Stimulated activated naive CD4-positive, alpha-beta T cell treated with Interleukin-2 at 50 U/mL for 16 hours (primary cell): ENCODE results near the gene PTGR2.
"Not testable (repeated sequence)": the region's sequence is repeated elsewhere in the genome, so short reads cannot be mapped to it uniquely, and the experiment has no call there.

Experiments
- DNase-seq: peaks from one replicate; lab custom pipeline; 2025; lab: John Stamatoyannopoulos, UW

PTGR2 gene

GRCh38 chr14:73851567-73852382, at the start of gene PTGR2:
Gene PTGR2, plus strand, starts transcription at chr14:73851831. Its CDS starts 7,032 bp downstream, at chr14:73858863.
- peak; percentile 88 for DNase-seq

- no peak for DNase-seq
Observed at GRCh38 chr14:73802431-73803188, 49.0 kb upstream of the PTGR2 start.

DNA sequence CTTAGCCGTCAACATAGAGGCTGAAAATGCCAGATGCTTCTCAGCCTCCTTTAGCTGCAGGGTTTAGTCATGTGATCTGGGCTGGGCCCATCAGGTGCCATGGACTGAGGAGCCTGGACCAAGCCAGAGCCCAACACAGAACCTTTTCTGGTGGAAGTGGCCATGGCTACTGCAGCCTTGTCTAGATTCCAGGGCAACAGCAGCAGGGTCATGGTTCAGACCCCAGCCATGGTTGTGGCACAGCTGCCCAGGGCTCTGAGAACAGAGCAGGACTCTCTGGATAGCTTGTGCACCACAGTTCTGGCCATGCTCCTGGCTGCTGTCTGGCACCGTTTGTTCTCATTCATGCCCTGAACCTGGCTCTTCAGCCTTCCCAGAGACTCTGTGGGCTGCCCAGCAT, 47.0 kb upstream of the PTGR2 start:
- no peak for DNase-seq

GRCh38 chr14:73807457-73807856, 44.2 kb upstream of the PTGR2 start:
- no peak for DNase-seq

- DNase-seq = no peak
Observed at GRCh38 chr14:73809391-73809790, 42.2 kb upstream of the PTGR2 start.

- no peak for DNase-seq
Observed at GRCh38 chr14:73810478-73811163, 41.0 kb upstream of the PTGR2 start.

GRCh38 chr14:73811164-73811503, 40.5 kb upstream of the PTGR2 start:
- no peak for DNase-seq

DNA sequence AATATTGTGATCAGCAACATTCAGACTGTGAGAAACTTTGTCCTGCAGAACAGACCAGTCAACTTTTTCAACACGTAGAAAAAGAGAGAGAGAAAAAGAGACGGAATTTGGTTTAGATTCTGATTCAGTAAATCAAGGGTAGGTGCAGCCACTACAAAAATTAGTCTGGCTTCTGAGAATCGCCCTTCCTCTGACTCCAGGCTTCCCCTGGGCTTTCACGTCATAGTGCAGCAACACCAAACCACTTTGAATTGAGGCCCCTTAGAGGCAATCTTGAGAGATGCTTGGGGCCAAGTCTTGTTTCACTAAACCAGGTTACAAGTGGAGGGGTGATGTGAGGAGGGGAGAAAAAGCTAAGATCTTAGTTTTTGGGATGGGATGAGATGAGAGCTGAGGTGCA, 37.5 kb upstream of the PTGR2 start:
- DNase-seq = no peak

DNA sequence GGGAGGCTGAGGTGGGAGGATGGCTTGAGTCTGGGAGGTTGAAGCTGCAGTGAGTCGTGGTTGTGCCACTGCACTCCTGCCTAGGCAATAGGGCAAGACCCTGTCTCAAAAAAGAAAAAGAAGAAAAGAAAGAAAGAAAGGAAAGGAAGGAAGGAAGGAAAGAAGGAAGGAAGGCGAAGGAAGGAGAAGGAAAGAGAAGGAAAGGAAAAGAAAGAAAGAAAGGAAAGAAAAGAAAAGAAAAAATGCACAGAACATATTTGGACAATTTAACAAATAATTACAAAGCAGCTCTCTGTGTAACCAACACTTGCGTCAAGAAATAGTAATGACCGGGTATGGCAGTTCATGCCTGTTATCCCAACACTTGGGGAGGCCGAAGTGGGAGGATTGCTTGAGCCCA, 35.8 kb upstream of the PTGR2 start:
- no peak for DNase-seq

GRCh38 chr14:73816393-73816816, 35.2 kb upstream of the PTGR2 start:
- no peak for DNase-seq

DNA sequence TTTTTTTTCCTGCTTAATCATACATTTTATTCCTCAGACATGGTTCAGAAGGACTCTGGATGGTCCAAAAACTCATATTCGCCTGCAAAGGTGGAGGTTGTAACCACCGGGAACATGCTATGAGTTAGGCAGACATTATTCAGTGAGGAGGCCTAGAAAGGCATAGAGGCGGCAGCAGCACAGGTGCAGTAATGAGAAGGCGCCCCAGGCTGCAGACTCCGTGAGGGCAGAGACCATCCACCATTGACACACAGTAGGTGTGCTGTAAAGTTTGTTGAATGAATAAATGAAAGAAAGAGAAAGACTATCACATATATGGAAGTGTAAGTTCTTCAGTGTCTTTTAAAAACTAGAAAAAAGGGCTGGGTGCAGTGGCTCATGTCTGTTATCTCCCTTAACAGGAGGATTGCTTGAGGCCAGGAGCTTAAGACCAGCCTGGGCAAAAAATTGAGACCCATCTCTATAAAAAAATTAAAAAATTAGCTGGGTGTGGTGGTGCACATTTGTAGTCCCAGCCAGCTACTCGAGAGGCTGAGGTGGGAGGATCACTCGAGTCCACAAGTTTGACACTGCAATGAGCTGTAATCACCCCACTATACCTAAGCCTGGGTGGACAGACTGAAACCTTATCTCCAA, 34.5 kb upstream of the PTGR2 start:
- no peak for DNase-seq

- DNase-seq = no peak
Observed at GRCh38 chr14:73818821-73819220, 32.8 kb upstream of the PTGR2 start.

GRCh38 chr14:73820631-73821030, 31.0 kb upstream of the PTGR2 start:
- no peak for DNase-seq

GRCh38 chr14:73823339-73823885, 28.2 kb upstream of the PTGR2 start:
- DNase-seq = no peak

- no peak for DNase-seq
Observed at GRCh38 chr14:73824127-73824526, 27.5 kb upstream of the PTGR2 start.

- no peak for DNase-seq
Observed at GRCh38 chr14:73824536-73824935, 27.1 kb upstream of the PTGR2 start.

DNA sequence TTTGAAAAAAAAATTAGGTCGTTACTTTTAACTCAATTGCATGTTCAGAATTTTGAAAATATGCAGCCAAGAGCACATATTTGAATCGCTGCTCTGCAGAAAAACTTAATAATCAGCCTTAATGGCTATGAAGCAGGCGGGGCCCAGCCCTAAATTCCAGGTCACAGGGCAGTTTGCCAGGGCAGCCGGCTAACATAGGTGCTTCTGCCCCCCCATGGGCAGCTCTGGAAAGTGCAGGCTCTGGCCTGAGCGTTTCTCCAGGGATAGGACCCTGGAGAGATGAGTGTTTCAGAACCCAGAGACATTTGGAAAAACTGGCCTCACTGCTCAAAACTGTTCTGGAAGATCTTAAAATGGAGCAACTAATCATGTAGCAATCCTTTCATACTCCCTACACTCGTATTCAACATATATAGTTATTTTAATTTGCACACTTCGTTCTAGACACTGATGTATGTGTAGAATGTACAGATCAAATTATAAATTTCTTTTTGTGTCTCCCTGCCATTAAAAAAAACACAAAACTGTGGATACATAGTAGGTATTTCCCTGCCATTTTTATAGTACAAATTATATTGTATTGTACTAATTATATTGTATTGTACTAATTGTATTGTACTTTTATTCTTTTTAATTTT, 26.0 kb upstream of the PTGR2 start:
- DNase-seq = peak; percentile 68

DNA sequence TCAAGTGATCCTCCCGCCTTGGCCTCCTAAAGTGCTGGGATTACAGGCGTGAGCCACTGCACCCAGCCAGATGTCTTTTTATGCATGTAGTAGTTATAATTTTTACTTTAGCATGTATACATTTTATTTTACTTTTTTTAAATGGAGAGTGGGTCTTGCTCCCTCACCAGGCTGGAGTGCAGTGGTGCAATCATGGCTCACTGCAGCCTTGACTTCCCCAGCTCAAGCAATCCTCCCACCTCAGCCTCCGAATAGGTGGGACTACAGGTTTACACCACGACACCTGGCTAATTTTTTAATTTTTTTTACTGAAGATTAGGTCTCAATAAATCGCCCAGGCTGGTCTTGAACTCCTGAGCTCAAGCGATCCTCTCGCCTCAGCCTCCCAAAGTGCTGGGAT, 24.4 kb upstream of the PTGR2 start:
- not testable (repeated sequence) for DNase-seq

DNA sequence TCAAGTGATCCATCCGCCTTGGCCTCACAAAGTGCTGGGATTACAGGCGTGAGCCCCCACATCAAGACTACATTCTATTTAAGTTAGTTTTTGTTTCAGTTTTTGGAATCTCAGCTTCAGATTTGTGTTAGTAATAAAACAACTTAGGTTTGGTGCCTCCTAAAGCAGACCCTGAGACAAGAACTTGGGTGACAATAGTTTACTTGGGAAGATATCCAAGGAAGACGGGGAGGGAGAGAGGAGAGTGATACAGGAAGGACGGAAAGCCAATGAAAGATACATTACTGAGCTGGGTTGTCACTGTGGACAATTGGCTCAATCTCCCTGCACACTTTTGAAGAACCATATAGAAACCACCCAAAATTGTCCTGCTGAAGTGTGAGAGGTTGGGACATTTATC, 22.6 kb upstream of the PTGR2 start:
- DNase-seq = no peak

DNA sequence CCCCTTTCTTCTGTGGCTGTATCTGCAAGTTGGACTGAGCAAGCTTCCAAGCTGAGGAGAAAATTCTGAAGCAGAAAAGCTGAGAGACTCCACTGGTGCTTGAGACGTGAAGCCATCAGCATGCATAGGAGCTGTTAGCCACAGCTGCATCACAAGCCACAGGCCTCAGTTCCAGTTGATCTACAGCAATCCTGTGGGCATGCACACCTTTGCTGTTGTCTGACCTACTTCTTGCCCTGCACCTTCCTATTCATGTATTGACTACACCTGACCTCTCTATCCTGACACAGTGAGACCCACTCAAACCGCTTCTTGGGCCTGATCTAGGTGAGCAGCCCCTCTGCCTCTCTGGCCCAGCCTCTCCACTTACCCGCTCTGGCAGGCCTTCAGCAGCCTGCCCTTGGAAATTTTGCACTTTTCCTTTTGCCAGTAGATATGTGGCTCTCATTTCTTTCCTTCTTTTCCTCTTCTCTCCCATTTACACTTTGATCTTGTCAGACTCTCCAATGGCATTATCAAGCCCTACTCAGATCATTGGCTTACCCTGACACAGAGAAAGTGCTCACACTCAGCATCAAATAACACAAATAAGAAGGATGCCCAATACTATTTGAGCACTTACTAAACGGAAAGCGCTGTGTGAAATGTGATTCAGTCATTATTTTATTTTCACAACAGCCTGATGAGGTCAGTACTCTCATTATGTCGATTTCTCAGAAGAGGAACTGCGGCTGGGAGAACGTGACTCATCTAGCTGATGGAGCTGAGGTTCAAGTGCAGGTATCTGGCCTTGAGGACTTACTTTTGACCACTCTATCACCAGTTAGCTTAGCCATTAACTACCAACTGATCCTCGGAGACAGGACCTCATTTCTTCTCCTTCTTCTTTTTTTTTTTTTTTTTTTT, 21.9 kb upstream of the PTGR2 start:
- peak; percentile 45 for DNase-seq

- no peak for DNase-seq
Observed at GRCh38 chr14:73833034-73833433, 18.6 kb upstream of the PTGR2 start.
